SU-DHL-6 (cell line): Measurements from ENCODE around the gene AADAC.
"Not testable (repeated sequence)": the region's sequence is repeated elsewhere in the genome, so short reads cannot be mapped to it uniquely, and the experiment has no call there.

ENCODE experiments used
- H2AFZ ChIP-seq: fragments of 200-600 bp; sonication (generic); 2 replicates; pipeline ENCODE4 v1.6.1; 2014; ENCODE audit warnings: low read depth, mild to moderate bottlenecking, moderate library complexity, mixed read lengths, antibody characterized with exemption, low read length; ENCODE audit not compliant: severe bottlenecking
- H3F3A ChIP-seq: fragments of 200-600 bp; shearing (Covaris generic); 2 replicates; pipeline ENCODE4 v1.6.0; 2016; ENCODE audit warnings: antibody characterized with exemption, mild to moderate bottlenecking; ENCODE audit not compliant: insufficient read depth
- H3K27ac ChIP-seq: fragments of 200-600 bp; sonication (generic); 2 replicates; pipeline ENCODE4 v1.5.1; 2016; ENCODE audit warnings: low read depth, mild to moderate bottlenecking, low read length, moderate library complexity, mixed read lengths
- H3K27me3 ChIP-seq: fragments of 200-600 bp; sonication (generic), shearing (Covaris generic); 2 replicates; pipeline ENCODE4 v1.6.0; 2014; ENCODE audit warnings: mild to moderate bottlenecking, low read length
- H3K36me3 ChIP-seq: fragments of 200-600 bp; sonication (generic); 2 replicates; pipeline ENCODE4 v1.6.1; 2014; ENCODE audit warnings: mild to moderate bottlenecking, low read length, mixed read lengths
- H3K4me2 ChIP-seq: fragments of 300-600, 200-600 bp; shearing (Covaris generic), sonication (generic); 2 replicates; pipeline ENCODE4 v1.6.0; 2014; ENCODE audit warnings: low read length, low read depth, mild to moderate bottlenecking; ENCODE audit not compliant: poor library complexity, severe bottlenecking
- H3K4me3 ChIP-seq: fragments of 200-600 bp; sonication (generic); 2 replicates; pipeline ENCODE4 v1.5.1; 2014; ENCODE audit warnings: antibody characterized with exemption, low read length, mild to moderate bottlenecking, mixed read lengths; ENCODE audit not compliant: insufficient read depth, poor library complexity, severe bottlenecking
- H3K79me2 ChIP-seq: fragments of 200-600 bp; sonication (generic); 2 replicates; pipeline ENCODE4 v1.6.1; 2014; ENCODE audit warnings: mild to moderate bottlenecking, low read length, moderate library complexity; ENCODE audit not compliant: insufficient read depth
- H3K9ac ChIP-seq: fragments of 200-600 bp; sonication (generic); 2 replicates; pipeline ENCODE4 v1.7.0; 2014; ENCODE audit warnings: mild to moderate bottlenecking, low read length
- H3K9me2 ChIP-seq: fragments of 200-600 bp; sonication (generic); replicated peaks from 2 replicates; pipeline ENCODE4 v1.6.1; 2014; ENCODE audit warnings: low read length; ENCODE audit not compliant: insufficient read depth
- H3K9me3 ChIP-seq: fragments of 200-600 bp; sonication (generic); 2 replicates; pipeline ENCODE4 v1.6.1; 2014; ENCODE audit warnings: low read length, mixed read lengths; ENCODE audit not compliant: insufficient read depth
- H4K20me1 ChIP-seq: fragments of 200-600 bp; sonication (generic); 2 replicates; pipeline ENCODE4 v1.6.1; 2014; ENCODE audit warnings: low read depth, mild to moderate bottlenecking, antibody characterized with exemption, low read length, moderate library complexity, mixed read lengths
- EZH2phosphoT487 ChIP-seq: fragments of 200-600 bp; sonication (generic), shearing (Covaris generic); conservative IDR thresholded peaks from 2 replicates; pipeline ENCODE4 v1.6.1; 2018; ENCODE audit warnings: mild to moderate bottlenecking, antibody characterized with exemption, low read length, moderate library complexity, mixed read lengths
- TF ChIP-seq, protein P1 (sequence below): fragments of 200-600 bp; sonication (generic); IDR thresholded peaks from one replicate; pipeline ENCODE4 v1.5.1; 2017; ENCODE audit warnings: antibody characterized with exemption, mild to moderate bottlenecking, low read length, moderate library complexity; ENCODE audit not compliant: insufficient read depth, poor library complexity, severe bottlenecking

AADAC gene

DNA sequence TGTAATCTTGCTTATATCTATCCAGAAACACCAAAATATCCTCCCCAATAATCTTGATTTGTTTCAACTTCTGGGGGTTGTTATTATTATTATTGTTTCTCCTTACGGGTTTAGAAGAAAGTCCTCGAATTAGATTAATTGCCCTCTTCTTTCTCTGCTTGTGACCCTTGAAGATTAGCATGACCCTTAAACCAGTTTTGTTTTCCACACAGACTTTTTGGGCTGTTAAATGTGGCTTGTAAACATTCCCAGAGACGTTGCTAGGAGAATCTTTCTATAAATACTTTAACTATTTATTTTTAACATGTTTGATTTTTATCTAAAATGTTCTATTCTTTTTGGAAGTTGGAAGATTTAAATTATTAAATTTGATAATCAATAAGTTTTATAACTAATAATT lies 55.3 kb downstream of the AADAC start:
- Histone ChIP-seq H3K27me3 (no peaks in the 10 kb centered on the region), H3K9me2 (no peaks in the 10 kb centered on the region), H3K4me3 (no peak overlapping the region), H3K27ac (no peak overlapping the region), H3K9me3 (no peaks in the 10 kb centered on the region), H2AFZ (no peak overlapping the region), H3K36me3 (no peaks in the 10 kb centered on the region), H3F3A (no peaks in the 10 kb centered on the region), H3K9ac (no peak overlapping the region), H3K79me2 (no peaks in the 10 kb centered on the region), H4K20me1 (no peaks in the 10 kb centered on the region), H3K4me2 (no peak overlapping the region)
- no peak for TF ChIP-seq EZH2phosphoT487
- TF ChIP-seq, protein P1, sequence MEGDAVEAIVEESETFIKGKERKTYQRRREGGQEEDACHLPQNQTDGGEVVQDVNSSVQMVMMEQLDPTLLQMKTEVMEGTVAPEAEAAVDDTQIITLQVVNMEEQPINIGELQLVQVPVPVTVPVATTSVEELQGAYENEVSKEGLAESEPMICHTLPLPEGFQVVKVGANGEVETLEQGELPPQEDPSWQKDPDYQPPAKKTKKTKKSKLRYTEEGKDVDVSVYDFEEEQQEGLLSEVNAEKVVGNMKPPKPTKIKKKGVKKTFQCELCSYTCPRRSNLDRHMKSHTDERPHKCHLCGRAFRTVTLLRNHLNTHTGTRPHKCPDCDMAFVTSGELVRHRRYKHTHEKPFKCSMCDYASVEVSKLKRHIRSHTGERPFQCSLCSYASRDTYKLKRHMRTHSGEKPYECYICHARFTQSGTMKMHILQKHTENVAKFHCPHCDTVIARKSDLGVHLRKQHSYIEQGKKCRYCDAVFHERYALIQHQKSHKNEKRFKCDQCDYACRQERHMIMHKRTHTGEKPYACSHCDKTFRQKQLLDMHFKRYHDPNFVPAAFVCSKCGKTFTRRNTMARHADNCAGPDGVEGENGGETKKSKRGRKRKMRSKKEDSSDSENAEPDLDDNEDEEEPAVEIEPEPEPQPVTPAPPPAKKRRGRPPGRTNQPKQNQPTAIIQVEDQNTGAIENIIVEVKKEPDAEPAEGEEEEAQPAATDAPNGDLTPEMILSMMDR: no peak

DNA sequence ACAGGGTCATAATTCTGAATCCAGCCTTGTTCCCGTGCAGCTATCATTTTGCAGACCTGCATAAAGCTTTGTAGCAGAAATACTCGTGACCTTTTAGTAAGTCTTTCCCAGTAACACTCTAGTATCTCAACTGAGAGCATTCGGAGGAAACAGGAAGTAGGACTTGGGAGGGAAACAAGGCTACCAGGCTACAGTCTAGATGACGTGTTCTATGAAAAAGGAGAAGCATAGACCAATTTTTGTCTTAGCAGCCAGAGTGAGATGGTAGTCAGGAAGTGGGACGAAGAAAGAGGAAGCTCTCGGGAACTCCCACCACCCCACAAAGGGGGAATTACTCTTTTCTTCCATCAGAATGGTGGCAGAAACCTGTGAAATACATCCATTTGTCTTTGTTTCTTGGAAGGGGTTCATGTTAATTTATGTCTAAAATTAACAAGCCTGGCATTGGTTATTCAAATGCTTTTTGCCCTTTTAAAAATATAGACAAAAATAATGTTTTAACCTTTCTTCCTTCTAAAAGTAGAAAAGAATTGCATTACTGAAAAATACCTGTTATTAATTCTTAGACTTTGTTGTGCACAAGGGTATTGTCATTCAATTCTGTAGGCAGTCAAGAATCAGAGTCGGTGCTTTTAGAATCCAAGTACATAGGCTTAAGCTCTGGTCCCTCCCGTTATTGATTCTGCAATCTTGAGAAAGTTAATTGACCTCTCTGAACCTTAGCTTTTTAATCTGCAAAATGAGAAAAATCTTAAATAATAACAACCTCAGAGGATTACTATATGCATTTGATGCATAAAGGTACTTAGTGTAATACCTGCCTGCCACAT lies 57.9 kb downstream of the AADAC start:
- Histone ChIP-seq H3K36me3 (no peaks in the 10 kb centered on the region), H3K9ac (no peak overlapping the region), H3K4me2 (no peak overlapping the region)

DNA sequence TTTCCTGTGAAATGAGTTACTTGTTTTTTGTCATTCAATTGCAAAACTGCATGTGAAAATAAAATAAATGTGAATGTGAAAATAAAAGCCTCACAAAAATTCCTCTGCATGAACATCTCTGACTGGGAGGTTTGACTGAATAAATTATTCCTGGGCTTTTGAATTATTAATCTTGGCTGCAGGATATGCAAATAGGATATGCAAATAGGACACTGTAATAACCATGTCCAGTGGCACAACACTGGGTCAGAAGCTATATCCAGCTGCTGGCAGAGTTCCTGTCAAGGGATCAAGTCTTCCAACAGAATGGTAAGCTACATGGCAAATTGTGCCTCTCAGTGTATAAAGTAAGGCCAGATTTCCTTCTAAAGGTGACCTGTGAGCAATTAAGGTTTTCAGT lies 59.5 kb downstream of the AADAC start, which contains the start of gene SUCNR1:
TSS of gene SUCNR1 (plus strand) at position 246 of the 400 bp plus-strand sequence. CDS start 6,250 bp downstream, outside the sequence.
- no peak within 1 kb of the TSS for H3K4me3 ChIP-seq
- H3K9me3 ChIP-seq: no peaks in the 10 kb centered on the region
- H2AFZ ChIP-seq: no peak within 1 kb of the TSS
- H3K36me3 ChIP-seq: no peaks in the 10 kb centered on the region
- no peaks in the 10 kb centered on the region for H4K20me1 ChIP-seq
- H3K4me2 ChIP-seq: no peak within 1 kb of the TSS
- no peaks in the 10 kb centered on the region for H3F3A ChIP-seq
- no peak within 1 kb of the TSS for H3K9ac ChIP-seq
- no peaks in the 10 kb centered on the region for H3K79me2 ChIP-seq
- TF ChIP-seq EZH2phosphoT487: no peak
- TF ChIP-seq, protein P1: no peak
- H3K27me3 ChIP-seq: no peaks in the 10 kb centered on the region
- H3K27ac ChIP-seq: no peak within 1 kb of the TSS
- H3K9me2 ChIP-seq: no peaks in the 10 kb centered on the region

More for the DNA sequence above, 57.9 kb downstream of the AADAC start:
- H3K4me3 ChIP-seq: no peak overlapping the region
- H2AFZ ChIP-seq: no peak overlapping the region
- no peaks in the 10 kb centered on the region for H4K20me1 ChIP-seq
- TF ChIP-seq, protein P1: no peak
- TF ChIP-seq EZH2phosphoT487: no peak
- H3K27ac ChIP-seq: no peak overlapping the region
- H3K27me3 ChIP-seq: no peaks in the 10 kb centered on the region
- H3F3A ChIP-seq: no peaks in the 10 kb centered on the region
- H3K9me2 ChIP-seq: no peaks in the 10 kb centered on the region
- H3K9me3 ChIP-seq: no peaks in the 10 kb centered on the region
- no peaks in the 10 kb centered on the region for H3K79me2 ChIP-seq

DNA sequence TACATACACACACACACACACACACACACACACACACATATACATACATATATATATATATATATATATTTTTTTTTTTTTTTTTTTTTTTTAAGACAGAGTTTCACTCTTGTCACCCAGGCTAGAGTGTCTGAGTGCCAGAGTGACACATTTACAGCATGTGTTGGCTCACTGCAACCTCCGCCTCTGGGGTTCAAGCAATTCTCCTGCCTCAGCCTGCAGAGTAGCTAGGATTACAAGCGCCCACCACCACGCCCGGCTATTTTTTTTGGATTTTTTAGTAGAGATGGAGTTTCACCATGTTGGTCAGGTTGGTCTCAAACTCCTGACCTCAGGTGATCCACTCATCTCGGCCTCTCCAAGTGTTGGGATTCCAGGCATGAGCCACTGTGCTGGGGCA lies 60.2 kb downstream of the AADAC start:
- H3K36me3 ChIP-seq, H3K9ac ChIP-seq, H3K79me2 ChIP-seq, H3K4me2 ChIP-seq, H3K9me2 ChIP-seq, H3K27me3 ChIP-seq, H3K27ac ChIP-seq, H3K9me3 ChIP-seq, H4K20me1 ChIP-seq, H2AFZ ChIP-seq, H3F3A ChIP-seq, H3K4me3 ChIP-seq: not testable (repeated sequence)
